Measurements from ENCODE around the gene BCAS4.

GRCh38 chr20:50877232-50877743 lies 82.4 kb downstream of the BCAS4 start:
- no peak for TF ChIP-seq POLR2A (IDR thresholded peaks at IDR 0.05; ENCODE audit: low read length)
- TF ChIP-seq GATA1 (IDR thresholded peaks at IDR 0.05; ENCODE audit: low read depth, low read length) = no peak
